HG02885 (cell line): ENCODE data around the gene GPR35.

Experiments used
- ATAC-seq: cut with Tn5 transposase; IDR thresholded peaks from one replicate; pipeline ENCODE4 v1.9.1; 2021; ENCODE audit warnings: mild to moderate bottlenecking; ENCODE audit not compliant: unreplicated experiment, poor library complexity

Gene GPR35

GRCh38 chr2:240620149-240620731 lies 5.0 kb upstream of the GPR35 start:
- no peak for ATAC-seq

GRCh38 chr2:240620859-240621258 lies 4.4 kb upstream of the GPR35 start:
- ATAC-seq: no peak

- ATAC-seq: no peak
These were observed 3.2 kb upstream of the GPR35 start for GRCh38 chr2:240622060-240622411.

- no peak for ATAC-seq
These were observed 2.6 kb upstream of the GPR35 start for GRCh38 chr2:240622531-240623235.

GRCh38 chr2:240623531-240624010 lies 1.7 kb upstream of the GPR35 start:
- ATAC-seq: no peak

- no peak for ATAC-seq
These were observed 1.0 kb upstream of the GPR35 start for GRCh38 chr2:240624011-240624949.

- no peak for ATAC-seq
These were observed 1.4 kb downstream of the GPR35 start for GRCh38 chr2:240626531-240627300.

- no peak for ATAC-seq
These were observed 2.6 kb downstream of the GPR35 start for GRCh38 chr2:240627736-240628506.

- no peak for ATAC-seq
These were observed 3.2 kb downstream of the GPR35 start for GRCh38 chr2:240628507-240628807.

- no peak for ATAC-seq
These were observed 3.7 kb downstream of the GPR35 start for GRCh38 chr2:240628808-240629618.

GRCh38 chr2:240629619-240629967 lies 4.3 kb downstream of the GPR35 start:
- no peak for ATAC-seq

- no peak for ATAC-seq
These were observed 4.9 kb downstream of the GPR35 start for GRCh38 chr2:240629968-240630770.

- no peak for ATAC-seq
These were observed 5.7 kb downstream of the GPR35 start for GRCh38 chr2:240630771-240631547.

- no peak for ATAC-seq
These were observed 6.4 kb downstream of the GPR35 start for GRCh38 chr2:240631548-240632305.

GRCh38 chr2:240632306-240632721 lies 7.0 kb downstream of the GPR35 start:
- no peak for ATAC-seq

- ATAC-seq: no peak
These were observed 10.1 kb downstream of the GPR35 start for GRCh38 chr2:240635121-240635997.
